ENCODE measurements around the gene PFDN6. TPM values are rescaled to one million over a fixed set of nuclear protein-coding genes. Genes with fewer than 3 reads are reported as not detected.
A peak's percentile ranks its signal among the peaks of the same experiment; 100 is the strongest.

Gene PFDN6
- total and polyA plus RNA-seq, 10 of the 15 experiments (the other 5 are each of a cell fraction or from before 2014, with no cell fraction given), result 3.1 to 168 (median 82.6) TPM

DNA sequence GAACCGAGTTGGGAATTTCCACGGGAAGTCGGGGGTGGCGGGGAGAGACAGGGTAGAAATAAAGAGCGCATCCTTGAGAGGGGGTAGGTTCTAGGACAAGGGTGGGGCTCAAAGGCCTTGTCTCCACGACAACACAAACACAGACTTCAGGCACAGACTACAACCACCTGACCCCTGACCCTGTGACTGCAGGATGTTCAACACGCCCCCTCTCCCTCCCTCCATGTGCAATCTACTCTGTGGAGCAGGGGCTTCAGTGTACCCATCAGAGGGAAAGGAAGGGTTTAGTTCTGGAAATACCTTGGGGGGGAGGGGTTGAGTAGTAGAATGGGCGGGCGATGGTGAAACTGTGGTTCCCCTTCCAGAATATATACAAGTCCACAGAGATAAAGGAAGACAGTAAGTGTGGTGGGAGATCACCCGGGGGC is 25.1 kb downstream of the PFDN6 start:
- RAD21 ChIA-PET (ENCODE audit: unreplicated experiment), result no interaction called here
- BruUV-seq (replicated peaks), result no TSS peak
- peak overlapping the region; percentile 96 for H3K27ac ChIP-seq (ENCODE audit: control insufficient read depth, insufficient read depth)
- peak overlapping the region; percentile 99 for H3K4me3 ChIP-seq
- FAIRE-seq, result peak; percentile 23
- peak overlapping the region; percentile 97 for H3K9ac ChIP-seq (ENCODE audit: control insufficient read depth, insufficient read depth, low read length)
- H3K27me3 ChIP-seq (replicated peaks in 1 of 2; ENCODE audit: control insufficient read depth in 2 of 2, insufficient read depth in 2 of 2, low read length in 1 of 2), result no peaks in the 10 kb centered on the region
- H3K4me2 ChIP-seq (ENCODE audit: control insufficient read depth, insufficient read depth), result peak overlapping the region; percentile 67
- WGBS (ENCODE audit: insufficient coverage, insufficient replicate concordance, low lambda C conversion rate, missing lambda C conversion rate), result 0% methylated on average over 10 of the region's 10 CpGs
- in situ Hi-C loops (cut with MboI) (no loop called here), intact Hi-C loops (cut with micrococcal nuclease; ENCODE audit: unreplicated experiment) (loop anchor here (1.0 kb wide), 2 partner anchors 15 to 37 kb away; partner anchors contain the start of gene B3GALT4)
- H3K36me3 ChIP-seq (ENCODE audit: control insufficient read depth in 2 of 2, insufficient read depth in 2 of 2, low read length in 1 of 2), result peaks cover 5 to 6% of the 10 kb centered on the region in 2 experiments; a peak in 3 of 4 replicates
- no peaks in the 10 kb centered on the region for H3K9me3 ChIP-seq (replicated peaks; ENCODE audit: control insufficient read depth, insufficient read depth, low read length)
- SMC1A ChIA-PET (ENCODE audit: uncharacterized antibody, unreplicated experiment), result interaction anchor here (1.0 to 1.2 kb wide), 2 partner anchors 9 to 76 kb away, joined by 3 to 4 read pairs; no protein-coding TSS in a partner anchor
- POLR2A ChIA-PET, result no interaction called here
- H3K79me2 ChIP-seq (ENCODE audit: control insufficient read depth, insufficient read depth, low read length), result peaks cover 56% of the 10 kb centered on the region
- H2AFZ ChIP-seq (ENCODE audit: control insufficient read depth, low read depth, low read length), result peak overlapping the region; percentile 61
- no peaks in the 10 kb centered on the region for H4K20me1 ChIP-seq (ENCODE audit: control insufficient read depth, insufficient read depth)
- CTCF ChIA-PET, result no interaction called here
- no peak for DNase-seq (ENCODE audit: low read depth, low spot score)
- peaks cover 25% of the 10 kb centered on the region for H3K4me1 ChIP-seq (ENCODE audit: control insufficient read depth, insufficient read depth, low read length)
- ATAC-seq, result peak; percentile 63
- TF ChIP-seq, protein P1, sequence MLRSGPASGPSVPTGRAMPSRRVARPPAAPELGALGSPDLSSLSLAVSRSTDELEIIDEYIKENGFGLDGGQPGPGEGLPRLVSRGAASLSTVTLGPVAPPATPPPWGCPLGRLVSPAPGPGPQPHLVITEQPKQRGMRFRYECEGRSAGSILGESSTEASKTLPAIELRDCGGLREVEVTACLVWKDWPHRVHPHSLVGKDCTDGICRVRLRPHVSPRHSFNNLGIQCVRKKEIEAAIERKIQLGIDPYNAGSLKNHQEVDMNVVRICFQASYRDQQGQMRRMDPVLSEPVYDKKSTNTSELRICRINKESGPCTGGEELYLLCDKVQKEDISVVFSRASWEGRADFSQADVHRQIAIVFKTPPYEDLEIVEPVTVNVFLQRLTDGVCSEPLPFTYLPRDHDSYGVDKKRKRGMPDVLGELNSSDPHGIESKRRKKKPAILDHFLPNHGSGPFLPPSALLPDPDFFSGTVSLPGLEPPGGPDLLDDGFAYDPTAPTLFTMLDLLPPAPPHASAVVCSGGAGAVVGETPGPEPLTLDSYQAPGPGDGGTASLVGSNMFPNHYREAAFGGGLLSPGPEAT (IDR thresholded peaks at IDR 0.05; ENCODE audit: low read depth), result no peak; the same call in 1 of the 2 replicates
- TF ChIP-seq, protein P2, sequence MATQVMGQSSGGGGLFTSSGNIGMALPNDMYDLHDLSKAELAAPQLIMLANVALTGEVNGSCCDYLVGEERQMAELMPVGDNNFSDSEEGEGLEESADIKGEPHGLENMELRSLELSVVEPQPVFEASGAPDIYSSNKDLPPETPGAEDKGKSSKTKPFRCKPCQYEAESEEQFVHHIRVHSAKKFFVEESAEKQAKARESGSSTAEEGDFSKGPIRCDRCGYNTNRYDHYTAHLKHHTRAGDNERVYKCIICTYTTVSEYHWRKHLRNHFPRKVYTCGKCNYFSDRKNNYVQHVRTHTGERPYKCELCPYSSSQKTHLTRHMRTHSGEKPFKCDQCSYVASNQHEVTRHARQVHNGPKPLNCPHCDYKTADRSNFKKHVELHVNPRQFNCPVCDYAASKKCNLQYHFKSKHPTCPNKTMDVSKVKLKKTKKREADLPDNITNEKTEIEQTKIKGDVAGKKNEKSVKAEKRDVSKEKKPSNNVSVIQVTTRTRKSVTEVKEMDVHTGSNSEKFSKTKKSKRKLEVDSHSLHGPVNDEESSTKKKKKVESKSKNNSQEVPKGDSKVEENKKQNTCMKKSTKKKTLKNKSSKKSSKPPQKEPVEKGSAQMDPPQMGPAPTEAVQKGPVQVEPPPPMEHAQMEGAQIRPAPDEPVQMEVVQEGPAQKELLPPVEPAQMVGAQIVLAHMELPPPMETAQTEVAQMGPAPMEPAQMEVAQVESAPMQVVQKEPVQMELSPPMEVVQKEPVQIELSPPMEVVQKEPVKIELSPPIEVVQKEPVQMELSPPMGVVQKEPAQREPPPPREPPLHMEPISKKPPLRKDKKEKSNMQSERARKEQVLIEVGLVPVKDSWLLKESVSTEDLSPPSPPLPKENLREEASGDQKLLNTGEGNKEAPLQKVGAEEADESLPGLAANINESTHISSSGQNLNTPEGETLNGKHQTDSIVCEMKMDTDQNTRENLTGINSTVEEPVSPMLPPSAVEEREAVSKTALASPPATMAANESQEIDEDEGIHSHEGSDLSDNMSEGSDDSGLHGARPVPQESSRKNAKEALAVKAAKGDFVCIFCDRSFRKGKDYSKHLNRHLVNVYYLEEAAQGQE (IDR thresholded peaks at IDR 0.05; ENCODE audit: low read depth, low read length), result no peak
- TF ChIP-seq, protein P3, sequence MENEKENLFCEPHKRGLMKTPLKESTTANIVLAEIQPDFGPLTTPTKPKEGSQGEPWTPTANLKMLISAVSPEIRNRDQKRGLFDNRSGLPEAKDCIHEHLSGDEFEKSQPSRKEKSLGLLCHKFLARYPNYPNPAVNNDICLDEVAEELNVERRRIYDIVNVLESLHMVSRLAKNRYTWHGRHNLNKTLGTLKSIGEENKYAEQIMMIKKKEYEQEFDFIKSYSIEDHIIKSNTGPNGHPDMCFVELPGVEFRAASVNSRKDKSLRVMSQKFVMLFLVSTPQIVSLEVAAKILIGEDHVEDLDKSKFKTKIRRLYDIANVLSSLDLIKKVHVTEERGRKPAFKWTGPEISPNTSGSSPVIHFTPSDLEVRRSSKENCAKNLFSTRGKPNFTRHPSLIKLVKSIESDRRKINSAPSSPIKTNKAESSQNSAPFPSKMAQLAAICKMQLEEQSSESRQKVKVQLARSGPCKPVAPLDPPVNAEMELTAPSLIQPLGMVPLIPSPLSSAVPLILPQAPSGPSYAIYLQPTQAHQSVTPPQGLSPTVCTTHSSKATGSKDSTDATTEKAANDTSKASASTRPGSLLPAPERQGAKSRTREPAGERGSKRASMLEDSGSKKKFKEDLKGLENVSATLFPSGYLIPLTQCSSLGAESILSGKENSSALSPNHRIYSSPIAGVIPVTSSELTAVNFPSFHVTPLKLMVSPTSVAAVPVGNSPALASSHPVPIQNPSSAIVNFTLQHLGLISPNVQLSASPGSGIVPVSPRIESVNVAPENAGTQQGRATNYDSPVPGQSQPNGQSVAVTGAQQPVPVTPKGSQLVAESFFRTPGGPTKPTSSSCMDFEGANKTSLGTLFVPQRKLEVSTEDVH (IDR thresholded peaks at IDR 0.05; ENCODE audit: low read depth, partially characterized antibody), result no peak
- TF ChIP-seq EED (IDR thresholded peaks at IDR 0.05; ENCODE audit: low read depth) (peak; percentile 18; the same call in 1 of the 2 replicates), NBN (IDR thresholded peaks at IDR 0.05) (no peak), RFX5 (IDR thresholded peaks at IDR 0.05; ENCODE audit: low read depth, low read length) (no peak), STAT1 (conservative IDR thresholded peaks at IDR 0.05) (no peak), ASH2L (IDR thresholded peaks at IDR 0.05; ENCODE audit: borderline replicate concordance, low read depth) (no peak), RELA (IDR thresholded peaks at IDR 0.05; ENCODE audit: borderline replicate concordance, partially characterized antibody) (peak; percentile 57), SMAD1 (IDR thresholded peaks at IDR 0.05; ENCODE audit: low read depth, partially characterized antibody) (no peak), CHD2 (IDR thresholded peaks at IDR 0.05; ENCODE audit: borderline replicate concordance, low read depth, low read length) (no peak), NFIC (IDR thresholded peaks at IDR 0.05; ENCODE audit: low read depth, low read length) (no peak; the same call in 1 of the 2 replicates), POLR2AphosphoS2 (IDR thresholded peaks at IDR 0.05; ENCODE audit: low read depth, low read length) (peak; percentile 41; the same call in 1 of the 2 replicates), CREB1 (IDR thresholded peaks at IDR 0.05; ENCODE audit: low read depth) (no peak), HDAC6 (IDR thresholded peaks at IDR 0.05; ENCODE audit: unreplicated experiment) (no peak), ZBED1 (IDR thresholded peaks at IDR 0.05; ENCODE audit: borderline replicate concordance) (no peak)
- TF ChIP-seq, protein P4, sequence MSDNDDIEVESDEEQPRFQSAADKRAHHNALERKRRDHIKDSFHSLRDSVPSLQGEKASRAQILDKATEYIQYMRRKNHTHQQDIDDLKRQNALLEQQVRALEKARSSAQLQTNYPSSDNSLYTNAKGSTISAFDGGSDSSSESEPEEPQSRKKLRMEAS (IDR thresholded peaks at IDR 0.05; ENCODE audit: low read depth, low read length), result peak; percentile 30; the same call in 1 of the 2 replicates
